ENCODE data around the gene ATG16L1.

DNA sequence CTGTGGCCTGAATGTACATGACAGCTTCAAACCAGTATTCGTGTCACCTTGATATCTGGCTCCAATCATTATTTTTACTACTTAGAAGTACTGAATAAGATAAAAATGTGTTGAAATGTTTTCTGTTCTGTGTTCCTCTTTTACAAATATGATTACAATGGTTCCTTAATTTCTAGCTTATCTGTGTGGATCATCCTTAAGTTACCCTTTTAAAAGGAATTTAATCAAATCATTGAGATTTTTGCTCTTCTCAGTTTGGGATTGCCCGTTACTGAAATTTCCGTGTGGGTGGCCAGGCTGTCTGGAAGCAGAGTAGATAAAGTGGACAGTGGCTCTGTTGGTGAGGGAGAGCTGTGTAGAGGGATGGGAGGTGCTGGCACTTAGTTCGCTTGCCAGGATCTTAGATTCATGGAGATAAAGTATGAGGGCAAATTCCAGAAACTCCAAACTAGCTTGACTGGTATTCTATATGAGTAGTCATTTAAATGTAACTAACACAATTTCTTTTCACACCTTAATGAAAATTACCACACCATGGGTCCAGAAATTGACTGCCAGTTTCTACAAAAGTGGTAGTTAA, 28.7 kb downstream of the ATG16L1 start:
- no peak for TF ChIP-seq POLR2A (IDR thresholded peaks at IDR 0.05; ENCODE audit: low read depth)
- TF ChIP-seq, protein P1, sequence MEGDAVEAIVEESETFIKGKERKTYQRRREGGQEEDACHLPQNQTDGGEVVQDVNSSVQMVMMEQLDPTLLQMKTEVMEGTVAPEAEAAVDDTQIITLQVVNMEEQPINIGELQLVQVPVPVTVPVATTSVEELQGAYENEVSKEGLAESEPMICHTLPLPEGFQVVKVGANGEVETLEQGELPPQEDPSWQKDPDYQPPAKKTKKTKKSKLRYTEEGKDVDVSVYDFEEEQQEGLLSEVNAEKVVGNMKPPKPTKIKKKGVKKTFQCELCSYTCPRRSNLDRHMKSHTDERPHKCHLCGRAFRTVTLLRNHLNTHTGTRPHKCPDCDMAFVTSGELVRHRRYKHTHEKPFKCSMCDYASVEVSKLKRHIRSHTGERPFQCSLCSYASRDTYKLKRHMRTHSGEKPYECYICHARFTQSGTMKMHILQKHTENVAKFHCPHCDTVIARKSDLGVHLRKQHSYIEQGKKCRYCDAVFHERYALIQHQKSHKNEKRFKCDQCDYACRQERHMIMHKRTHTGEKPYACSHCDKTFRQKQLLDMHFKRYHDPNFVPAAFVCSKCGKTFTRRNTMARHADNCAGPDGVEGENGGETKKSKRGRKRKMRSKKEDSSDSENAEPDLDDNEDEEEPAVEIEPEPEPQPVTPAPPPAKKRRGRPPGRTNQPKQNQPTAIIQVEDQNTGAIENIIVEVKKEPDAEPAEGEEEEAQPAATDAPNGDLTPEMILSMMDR (IDR thresholded peaks at IDR 0.05): no peak
- TF ChIP-seq POLR2AphosphoS5 (IDR thresholded peaks at IDR 0.05): no peak

All from esophagus muscularis mucosa (tissue), 3 donors.